OCI-LY7 (cell line): ENCODE measurements around the gene RIT2.

Experiments
- EZH2phosphoT487 ChIP-seq: fragments of 200-600 bp; sonication (generic); IDR thresholded peaks from 2 replicates; pipeline ENCODE4 v1.6.1; 2018; ENCODE audit warnings: low read depth, borderline replicate concordance, mild to moderate bottlenecking, mixed run types, antibody characterized with exemption, low read length, moderate library complexity, mixed read lengths
- TF ChIP-seq, protein P1 (sequence below): fragments of 200-600 bp; sonication (generic); conservative IDR thresholded peaks from 2 replicates; pipeline ENCODE4 v1.5.1; 2014; ENCODE audit warnings: mild to moderate bottlenecking, antibody characterized with exemption, low read length, moderate library complexity, mixed read lengths

DNA sequence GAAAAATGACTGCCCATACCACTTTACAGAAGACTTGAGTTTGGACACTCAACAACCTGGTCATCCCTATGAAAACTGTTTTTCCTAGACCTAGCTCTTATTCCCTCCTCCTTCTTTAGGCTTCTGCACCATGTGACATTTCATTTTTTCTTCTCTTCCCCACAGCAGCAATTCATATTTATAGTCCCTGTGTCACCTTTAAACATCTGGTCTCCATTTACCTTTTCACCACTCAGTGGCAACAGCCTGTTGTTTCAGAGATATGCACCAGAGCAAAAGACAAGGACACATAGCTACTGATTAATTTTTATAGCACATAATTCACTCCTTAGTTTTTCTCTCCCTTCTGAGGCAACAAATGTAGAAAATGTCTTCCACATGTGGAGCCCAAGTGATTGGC lies 118.7 kb downstream of the RIT2 start:
- TF ChIP-seq, protein P1, sequence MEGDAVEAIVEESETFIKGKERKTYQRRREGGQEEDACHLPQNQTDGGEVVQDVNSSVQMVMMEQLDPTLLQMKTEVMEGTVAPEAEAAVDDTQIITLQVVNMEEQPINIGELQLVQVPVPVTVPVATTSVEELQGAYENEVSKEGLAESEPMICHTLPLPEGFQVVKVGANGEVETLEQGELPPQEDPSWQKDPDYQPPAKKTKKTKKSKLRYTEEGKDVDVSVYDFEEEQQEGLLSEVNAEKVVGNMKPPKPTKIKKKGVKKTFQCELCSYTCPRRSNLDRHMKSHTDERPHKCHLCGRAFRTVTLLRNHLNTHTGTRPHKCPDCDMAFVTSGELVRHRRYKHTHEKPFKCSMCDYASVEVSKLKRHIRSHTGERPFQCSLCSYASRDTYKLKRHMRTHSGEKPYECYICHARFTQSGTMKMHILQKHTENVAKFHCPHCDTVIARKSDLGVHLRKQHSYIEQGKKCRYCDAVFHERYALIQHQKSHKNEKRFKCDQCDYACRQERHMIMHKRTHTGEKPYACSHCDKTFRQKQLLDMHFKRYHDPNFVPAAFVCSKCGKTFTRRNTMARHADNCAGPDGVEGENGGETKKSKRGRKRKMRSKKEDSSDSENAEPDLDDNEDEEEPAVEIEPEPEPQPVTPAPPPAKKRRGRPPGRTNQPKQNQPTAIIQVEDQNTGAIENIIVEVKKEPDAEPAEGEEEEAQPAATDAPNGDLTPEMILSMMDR, result no peak
- no peak for TF ChIP-seq EZH2phosphoT487
